ENCODE results near the gene DCBLD1.

- TF ChIP-seq POLR2A (IDR thresholded peaks at IDR 0.05; ENCODE audit: low read depth) (no peak), CTCF (IDR thresholded peaks at IDR 0.05) (no peak)
These were observed 591 bp upstream of the DCBLD1 start for GRCh38 chr6:117481926-117482239.
